HCT116 (cell line): ENCODE measurements around the gene FEM1B. TPM values are rescaled to one million over a fixed set of nuclear protein-coding genes. Genes with fewer than 3 reads are reported as not detected.

ENCODE experiments used
- ATAC-seq: fragments of 200-7000 bp; cut with Tn5 transposase; 2 replicates; pipeline ENCODE4 v1.9.1; 2020; ENCODE audit warnings: mild to moderate bottlenecking, moderate library complexity
- BruUV-seq: library from RNA; stranded (reverse); fragments of 400-500 nt; replicated peaks from 2 replicates; lab custom pipeline; 2021; lab: Mats Ljungman, UMichigan
- CTCF ChIA-PET: fragments of 300-600 bp; sonication (Branson Sonifier 250); formaldehyde crosslinking; loops from one replicate; lab custom pipeline; 2021; ENCODE audit warnings: antibody characterized with exemption; lab: Charles Lee
- POLR2A ChIA-PET: fragments of 300-600, 350-600 bp; sonication (Branson Sonifier 250); formaldehyde crosslinking; loops from one replicate; lab custom pipeline; 2021; ENCODE audit warnings: antibody characterized with exemption; lab: Charles Lee
- RAD21 ChIA-PET, 2 experiments: fragments of 300-600 bp; sonication (Branson Sonifier 250); formaldehyde crosslinking; loops; one replicate each; lab custom pipeline; 2023; ENCODE audit warnings: low total read pairs in 2 of 2; ENCODE audit not compliant: uncharacterized antibody in 2 of 2, unreplicated experiment in 2 of 2, low non-redundant PET in 1 of 2; lab: Charles Lee
- DNase-seq: peaks from one replicate; pipeline ENCODE4 v3.0.0-alpha.2; 2010; ENCODE audit warnings: low read depth, low spot score
- H2AFZ ChIP-seq: fragments of 200-600 bp; shearing (Covaris generic), sonication (generic); 2 replicates; pipeline ENCODE4 v1.6.1; 2017; ENCODE audit warnings: low read depth, mixed run types, mixed read lengths, antibody characterized with exemption, low read length; ENCODE audit not compliant: poor library complexity, severe bottlenecking
- H3K27ac ChIP-seq: 2 replicates; pipeline ENCODE4 v1.5.1; 2012; ENCODE audit warnings: low read depth, low read length
- H3K27me3 ChIP-seq: fragments of 200-600 bp; sonication (generic); 2 replicates; pipeline ENCODE4 v1.6.1; 2016; ENCODE audit warnings: mixed run types, low read length, mixed read lengths; ENCODE audit not compliant: insufficient read depth
- H3K36me3 ChIP-seq, 2 experiments: fragments of 200-500 bp in 1 of 2; fragments of 200-600 bp in 1 of 2; sonication (Bioruptor generic) in 1 of 2; sonication (generic) in 1 of 2; 2 replicates each; pipeline versions ENCODE4 v1.5.1 to v1.6.1; 2014 to 2016; ENCODE audit warnings: low read length in 2 of 2, inconsistent platforms in 1 of 2, mixed read lengths in 1 of 2, mixed run types in 1 of 2; ENCODE audit not compliant: insufficient read depth in 2 of 2, control insufficient read depth in 1 of 2
- H3K4me1 ChIP-seq, 2 experiments: fragments of 200-600 bp in 1 of 2; sonication (generic) in 1 of 2; 2 replicates each; pipeline versions ENCODE4 v1.5.1 to v1.6.1; 2012 to 2017; ENCODE audit warnings: low read length in 2 of 2, inconsistent platforms in 1 of 2, mild to moderate bottlenecking in 1 of 2, mixed read lengths in 1 of 2, mixed run types in 1 of 2, moderate library complexity in 1 of 2; ENCODE audit not compliant: insufficient read depth in 2 of 2, control insufficient read depth in 1 of 2
- H3K4me2 ChIP-seq: fragments of 200-600 bp; sonication (generic); 2 replicates; pipeline ENCODE4 v1.6.1; 2017; ENCODE audit warnings: mixed run types, low read length, mixed read lengths
- H3K4me3 ChIP-seq, 2 experiments: fragments of 200-600 bp in 1 of 2; sonication (generic) in 1 of 2; replicated peaks in 1 of 2; 2 replicates each; pipeline ENCODE4 v1.5.1; 2011 to 2016; ENCODE audit warnings: low read length in 2 of 2, control low read depth in 1 of 2, low read depth in 1 of 2, mild to moderate bottlenecking in 1 of 2, mixed read lengths in 1 of 2, mixed run types in 1 of 2
- H3K79me2 ChIP-seq: fragments of 200-600 bp; sonication (generic); 2 replicates; pipeline ENCODE4 v1.6.1; 2017; ENCODE audit warnings: mild to moderate bottlenecking, mixed run types, low read length, moderate library complexity, mixed read lengths; ENCODE audit not compliant: insufficient read depth
- H3K9ac ChIP-seq: fragments of 200-600 bp; sonication (generic); 2 replicates; pipeline ENCODE4 v1.6.1; 2016; ENCODE audit warnings: low read length, mixed read lengths
- H3K9me2 ChIP-seq: fragments of 200-600 bp; sonication (generic), shearing (Covaris generic); 2 replicates; pipeline ENCODE4 v1.6.1; 2017; ENCODE audit warnings: mixed run types, mild to moderate bottlenecking, moderate library complexity; ENCODE audit not compliant: insufficient read depth
- H3K9me3 ChIP-seq, 2 experiments: fragments of 200-500 bp in 1 of 2; fragments of 200-600 bp in 1 of 2; sonication (Bioruptor generic) in 1 of 2; sonication (generic) in 1 of 2; 2 replicates each; pipeline ENCODE4 v1.6.1; 2014 to 2017; ENCODE audit warnings: low read length in 2 of 2, mixed read lengths in 2 of 2, inconsistent platforms in 1 of 2, low read depth in 1 of 2, mild to moderate bottlenecking in 1 of 2, mixed run types in 1 of 2, moderate library complexity in 1 of 2; ENCODE audit not compliant: control insufficient read depth in 1 of 2, insufficient read depth in 1 of 2
- H4K20me1 ChIP-seq: fragments of 200-600 bp; sonication (generic), shearing (Covaris generic); 2 replicates; pipeline ENCODE4 v1.6.1; 2017; ENCODE audit warnings: mixed run types, mild to moderate bottlenecking, moderate library complexity; ENCODE audit not compliant: insufficient read depth
- ATF3 ChIP-seq: IDR thresholded peaks from 2 replicates; pipeline ENCODE4 v1.6.1; 2012
- CBX3 ChIP-seq: IDR thresholded peaks from 2 replicates; pipeline ENCODE4 v1.6.1; 2012; ENCODE audit warnings: low read depth
- CEBPB ChIP-seq: IDR thresholded peaks from 2 replicates; pipeline ENCODE4 v1.6.1; 2012; ENCODE audit warnings: low read depth
- CTCF ChIP-seq, 3 experiments: fragments of 200-600 bp in 1 of 3; sonication (generic) in 1 of 3; IDR thresholded peaks in 2 of 3; conservative IDR thresholded peaks in 1 of 3; 2 replicates each; pipeline ENCODE4 v1.5.1; 2012 to 2017; ENCODE audit warnings: low read depth in 2 of 3, low read length in 2 of 3, antibody characterized with exemption in 1 of 3, borderline replicate concordance in 1 of 3, control low read depth in 1 of 3, mild to moderate bottlenecking in 1 of 3, mixed read lengths in 1 of 3, mixed run types in 1 of 3, moderate library complexity in 1 of 3; ENCODE audit not compliant: insufficient read depth in 1 of 3
- EGR1 ChIP-seq: IDR thresholded peaks from 2 replicates; pipeline ENCODE4 v1.6.1; 2012; ENCODE audit warnings: low read depth
- ELF1 ChIP-seq: IDR thresholded peaks from 2 replicates; pipeline ENCODE4 v1.6.1; 2012; ENCODE audit warnings: low read depth, borderline replicate concordance
- EZH2 ChIP-seq: fragments of 200-600 bp; sonication (generic); IDR thresholded peaks from 2 replicates; pipeline ENCODE4 v1.6.1; 2017; ENCODE audit warnings: antibody characterized with exemption, mixed run types
- EZH2phosphoT487 ChIP-seq: fragments of 200-600 bp; IDR thresholded peaks from 2 replicates; pipeline ENCODE4 v1.6.1; 2018; ENCODE audit warnings: antibody characterized with exemption, borderline replicate concordance
- FOSL1 ChIP-seq: IDR thresholded peaks from 2 replicates; pipeline ENCODE4 v1.6.1; 2012; ENCODE audit warnings: low read depth
- JUND ChIP-seq: IDR thresholded peaks from 2 replicates; pipeline ENCODE4 v1.6.1; 2012
- RAD21 ChIP-seq: IDR thresholded peaks from 2 replicates; pipeline ENCODE4 v1.6.1; 2012; ENCODE audit warnings: low read depth, mild to moderate bottlenecking
- SIN3A ChIP-seq: IDR thresholded peaks from 2 replicates; pipeline ENCODE4 v1.6.1; 2012; ENCODE audit warnings: low read depth
- SP1 ChIP-seq: IDR thresholded peaks from 2 replicates; pipeline ENCODE4 v1.6.1; 2012; ENCODE audit warnings: low read depth
- SRF ChIP-seq: IDR thresholded peaks from 2 replicates; pipeline ENCODE4 v1.6.1; 2012; ENCODE audit warnings: low read depth
- YY1 ChIP-seq: IDR thresholded peaks from 2 replicates; pipeline ENCODE4 v1.6.1; 2011; ENCODE audit warnings: low read length, low read depth, moderate library complexity, mild to moderate bottlenecking; ENCODE audit not compliant: insufficient replicate concordance; ENCODE audit errors: extremely low read depth
- ZFX ChIP-seq: fragments of 450-650 bp; IDR thresholded peaks from 2 replicates; pipeline ENCODE4 v1.6.1; 2017
- intact Hi-C: fragments of 100-400 bp; cut with micrococcal nuclease; formaldehyde crosslinking; loops from 2 replicates; pipeline ENCODE4 v1.10.0; 2022
- total RNA-seq: library from RNA; stranded (reverse); gene quantifications from one replicate; pipeline ENCODE4 v1.2.1, GENCODE V29; 2021; ENCODE audit not compliant: unreplicated experiment

The FEM1B gene
- total RNA-seq, 1 experiment from 2014 or later: 39.7 TPM

- Histone ChIP-seq H3K4me3 (no peak overlapping the region), H3K9me3 (no peaks in the 10 kb centered on the region), H2AFZ (no peak overlapping the region), H3K4me1 (peaks cover 6 to 23% of the 10 kb centered on the region in 2 experiments; a peak in 3 of 4 replicates), H3K27ac (no peak overlapping the region), H3K9me2 (no peaks in the 10 kb centered on the region), H3K4me2 (no peak overlapping the region), H3K27me3 (no peaks in the 10 kb centered on the region), H4K20me1 (no peaks in the 10 kb centered on the region), H3K79me2 (peaks cover 14% of the 10 kb centered on the region), H3K9ac (no peak overlapping the region), H3K36me3 (no peaks in the 10 kb centered on the region)
- ATAC-seq (no peak), DNase-seq (no peak)
- intact Hi-C loops: no loop called here
- TF ChIP-seq CTCF (IDR thresholded peaks at IDR 0.05 in 2 of 3, conservative IDR thresholded peaks at IDR 0.05 in 1 of 3; ENCODE audit: borderline replicate concordance in 1 of 3, insufficient read depth in 1 of 3, low read depth in 2 of 3, low read length in 2 of 3): no peak
- no TSS peak for BruUV-seq
- ChIA-PET POLR2A (no interaction called here), CTCF (no interaction called here), RAD21 (no interaction called here)
These were observed 44.6 kb upstream of the FEM1B start for GRCh38 chr15:68232937-68233336.

- BruUV-seq: no TSS peak
- Histone ChIP-seq H4K20me1 (no peaks in the 10 kb centered on the region), H3K4me3 (no peak overlapping the region), H3K9me2 (no peaks in the 10 kb centered on the region), H3K9ac (no peak overlapping the region), H3K4me2 (no peak overlapping the region), H3K27me3 (no peaks in the 10 kb centered on the region), H3K4me1 (peaks cover 6 to 16% of the 10 kb centered on the region in 2 experiments; a peak in 3 of 4 replicates), H3K27ac (no peak overlapping the region), H3K79me2 (peaks cover 3% of the 10 kb centered on the region), H3K9me3 (no peaks in the 10 kb centered on the region), H3K36me3 (no peaks in the 10 kb centered on the region), H2AFZ (no peak overlapping the region)
- ChIA-PET CTCF (no interaction called here), RAD21 (no interaction called here), POLR2A (no interaction called here)
- intact Hi-C loops: no loop called here
- no peak for DNase-seq
- no peak for ATAC-seq
- TF ChIP-seq ELF1: no peak
- no peak for TF ChIP-seq CBX3
- no peak for TF ChIP-seq SP1
- TF ChIP-seq JUND: no peak
- no peak for TF ChIP-seq ATF3
- no peak for TF ChIP-seq SIN3A
- TF ChIP-seq EZH2: no peak
- no peak for TF ChIP-seq RAD21
- no peak for TF ChIP-seq EZH2phosphoT487
- no peak for TF ChIP-seq CTCF (IDR thresholded peaks at IDR 0.05 in 2 of 3, conservative IDR thresholded peaks at IDR 0.05 in 1 of 3; ENCODE audit: borderline replicate concordance in 1 of 3, insufficient read depth in 1 of 3, low read depth in 2 of 3, low read length in 2 of 3)
- no peak for TF ChIP-seq FOSL1
- TF ChIP-seq SRF: no peak
- no peak for TF ChIP-seq YY1
- no peak for TF ChIP-seq CEBPB
- TF ChIP-seq ZFX: no peak
- no peak for TF ChIP-seq EGR1
These were observed 43.5 kb upstream of the FEM1B start for GRCh38 chr15:68234060-68234459.
